Mesenchymal stem cell (in vitro differentiated cells and primary cell): ENCODE results near the gene MLKL.

Experiments used
- DNase-seq: peaks from one replicate; pipeline ENCODE4 v3.0.0-alpha.2; 2013
- H2AFZ ChIP-seq: one replicate; pipeline ENCODE4 v1.6.1; 2013; ENCODE audit warnings: low read depth, mild to moderate bottlenecking, control low read depth, inconsistent platforms, low read length, moderate library complexity
- H2AK5ac ChIP-seq: 2 replicates; pipeline ENCODE4 v1.6.1; 2013; ENCODE audit warnings: low read length, moderate library complexity, mild to moderate bottlenecking, inconsistent platforms; ENCODE audit not compliant: severe bottlenecking
- H2BK120ac ChIP-seq: one replicate; pipeline ENCODE4 v1.6.1; 2013; ENCODE audit warnings: low read depth, mild to moderate bottlenecking, inconsistent platforms, low read length, moderate library complexity
- H2BK12ac ChIP-seq, 2 experiments: one replicate each; pipeline ENCODE4 v1.6.1; 2013; ENCODE audit warnings: inconsistent platforms in 2 of 2, low read length in 2 of 2, mild to moderate bottlenecking in 2 of 2, moderate library complexity in 2 of 2, control low read depth in 1 of 2
- H2BK15ac ChIP-seq: one replicate; pipeline ENCODE4 v1.6.1; 2013; ENCODE audit warnings: mild to moderate bottlenecking, low read depth, inconsistent platforms; ENCODE audit not compliant: poor library complexity, severe bottlenecking
- H2BK5ac ChIP-seq: 2 replicates; pipeline ENCODE4 v1.6.1; 2013; ENCODE audit warnings: low read depth, mild to moderate bottlenecking, low read length, control low read depth, inconsistent platforms; ENCODE audit not compliant: poor library complexity, severe bottlenecking
- H3K14ac ChIP-seq, 2 experiments: one replicate each; pipeline ENCODE4 v1.6.1; 2013; ENCODE audit warnings: inconsistent platforms in 2 of 2, low read length in 2 of 2, control low read depth in 1 of 2, mild to moderate bottlenecking in 1 of 2, moderate library complexity in 1 of 2
- H3K18ac ChIP-seq, 2 experiments: one replicate each; pipeline ENCODE4 v1.6.1; 2013; ENCODE audit warnings: inconsistent platforms in 2 of 2, low read length in 2 of 2, control low read depth in 1 of 2, low read depth in 1 of 2, mild to moderate bottlenecking in 1 of 2
- H3K23ac ChIP-seq, 2 experiments: one replicate each; pipeline ENCODE4 v1.6.1; 2013; ENCODE audit warnings: inconsistent platforms in 2 of 2, low read length in 2 of 2, mild to moderate bottlenecking in 2 of 2, moderate library complexity in 2 of 2, control low read depth in 1 of 2
- H3K27ac ChIP-seq: 2 replicates; pipeline ENCODE4 v1.5.1; 2013; ENCODE audit warnings: mild to moderate bottlenecking, moderate library complexity, low read length, control low read depth, inconsistent platforms; ENCODE audit not compliant: poor library complexity, severe bottlenecking
- H3K27me3 ChIP-seq, 2 experiments: 2 replicates each; pipeline versions ENCODE4 v1.6.1 to v1.7.0; 2013; ENCODE audit warnings: low read length in 2 of 2, mild to moderate bottlenecking in 2 of 2, moderate library complexity in 2 of 2, control low read depth in 1 of 2, inconsistent platforms in 1 of 2; ENCODE audit not compliant: control insufficient read depth in 1 of 2, insufficient read depth in 1 of 2
- H3K36me3 ChIP-seq, 2 experiments: 2 replicates each; pipeline versions ENCODE4 v1.6.1 to v1.7.0; 2013; ENCODE audit warnings: low read length in 2 of 2, control low read depth in 1 of 2, inconsistent platforms in 1 of 2, low read depth in 1 of 2, mild to moderate bottlenecking in 1 of 2; ENCODE audit not compliant: insufficient read depth in 2 of 2, control insufficient read depth in 1 of 2
- H3K4ac ChIP-seq, 2 experiments: one replicate each; pipeline ENCODE4 v1.6.1; 2013; ENCODE audit warnings: inconsistent platforms in 2 of 2, low read length in 2 of 2, mild to moderate bottlenecking in 2 of 2, moderate library complexity in 2 of 2, control low read depth in 1 of 2, low read depth in 1 of 2
- H3K4me1 ChIP-seq: 2 replicates; pipeline ENCODE4 v1.6.1; 2013; ENCODE audit warnings: low read depth, low read length, control low read depth; ENCODE audit not compliant: control insufficient read depth, insufficient read depth
- H3K4me2 ChIP-seq: 2 replicates; pipeline ENCODE4 v1.6.1; 2013; ENCODE audit warnings: low read length, mild to moderate bottlenecking, inconsistent platforms; ENCODE audit not compliant: poor library complexity, severe bottlenecking
- H3K4me3 ChIP-seq, 2 experiments: 2 replicates each; pipeline versions ENCODE4 v1.5.1 to v1.7.0; 2013; ENCODE audit warnings: low read length in 2 of 2, mild to moderate bottlenecking in 2 of 2, control low read depth in 1 of 2, low read depth in 1 of 2; ENCODE audit not compliant: insufficient read depth in 1 of 2
- H3K79me1 ChIP-seq: replicated peaks from 2 replicates; pipeline ENCODE4 v1.6.1; 2013; ENCODE audit warnings: mild to moderate bottlenecking, control low read depth, low read length, inconsistent platforms; ENCODE audit not compliant: poor library complexity, severe bottlenecking
- H3K9ac ChIP-seq: 2 replicates; pipeline ENCODE4 v1.7.0; 2013; ENCODE audit warnings: mild to moderate bottlenecking, low read length, moderate library complexity
- H3K9me3 ChIP-seq: 2 replicates; pipeline ENCODE4 v1.7.0; 2013; ENCODE audit warnings: mild to moderate bottlenecking, low read length; ENCODE audit not compliant: control insufficient read depth
- H4K8ac ChIP-seq: one replicate; pipeline ENCODE4 v1.6.1; 2013; ENCODE audit warnings: inconsistent platforms, mild to moderate bottlenecking, low read length, moderate library complexity
- H4K91ac ChIP-seq: one replicate; pipeline ENCODE4 v1.6.1; 2013; ENCODE audit warnings: mild to moderate bottlenecking, low read length, inconsistent platforms
- WGBS: methylation state at CpG from one replicate; pipeline ENCODE4 v1.1.7; 2013; ENCODE audit warnings: mixed read lengths; 5-methylcytosine and 5-hydroxymethylcytosine counted together

The MLKL gene

GRCh38 chr16:74743668-74744299 lies 43.1 kb upstream of the MLKL start:
- Histone ChIP-seq H2AK5ac (peak overlapping the region; percentile 26), H3K36me3 (no peaks in the 10 kb centered on the region), H2AFZ (peak overlapping the region; percentile 34), H3K23ac (no peak overlapping the region), H4K91ac (peak overlapping the region; percentile 45), H3K18ac (peak overlapping the region; percentile 49 to 56), H3K14ac (no peak overlapping the region), H3K27ac (no peak overlapping the region), H3K4ac (peak overlapping the region; percentile 3 to 68), H3K79me1 (no peaks in the 10 kb centered on the region), H2BK120ac (no peak overlapping the region), H3K4me3 (no peak overlapping the region), H3K27me3 (peaks cover 0 to 9% of the 10 kb centered on the region in 2 experiments), H2BK5ac (no peak overlapping the region), H2BK12ac (peak overlapping the region in 1 of 2 experiments; percentile 5), H3K4me1 (peaks cover 20% of the 10 kb centered on the region), H3K4me2 (peak overlapping the region; percentile 23), H4K8ac (peak overlapping the region; percentile 67), H3K9ac (no peak overlapping the region), H2BK15ac (no peak overlapping the region), H3K9me3 (no peaks in the 10 kb centered on the region)
- peak; percentile 64 for DNase-seq
- 65% methylated on average over 12 of the region's 15 CpGs for WGBS

GRCh38 chr16:74743045-74743667 lies 42.5 kb upstream of the MLKL start:
- peaks cover 0 to 15% of the 10 kb centered on the region in 2 experiments for H3K27me3 ChIP-seq
- peak overlapping the region in 1 of 2 experiments; percentile 68 for H3K4ac ChIP-seq
- no peak overlapping the region for H3K4me3 ChIP-seq
- peaks cover 26% of the 10 kb centered on the region for H3K4me1 ChIP-seq
- peak overlapping the region; percentile 45 for H4K91ac ChIP-seq
- WGBS: 50% methylated on average over 7 of the region's 8 CpGs
- H3K79me1 ChIP-seq: no peaks in the 10 kb centered on the region
- H3K36me3 ChIP-seq: no peaks in the 10 kb centered on the region
- peak overlapping the region; percentile 5 for H3K4me2 ChIP-seq
- H3K23ac ChIP-seq: no peak overlapping the region
- H3K18ac ChIP-seq: peak overlapping the region in 1 of 2 experiments; percentile 56
- no peaks in the 10 kb centered on the region for H3K9me3 ChIP-seq
- no peak overlapping the region for H3K14ac ChIP-seq
- no peak overlapping the region for H2BK5ac ChIP-seq
- H3K9ac ChIP-seq: no peak overlapping the region
- no peak overlapping the region for H2AFZ ChIP-seq
- no peak for DNase-seq
- no peak overlapping the region for H2BK15ac ChIP-seq
- no peak overlapping the region for H2AK5ac ChIP-seq
- no peak overlapping the region for H2BK120ac ChIP-seq
- H3K27ac ChIP-seq: no peak overlapping the region
- H2BK12ac ChIP-seq: peak overlapping the region in 1 of 2 experiments; percentile 5
- peak overlapping the region; percentile 67 for H4K8ac ChIP-seq

DNA sequence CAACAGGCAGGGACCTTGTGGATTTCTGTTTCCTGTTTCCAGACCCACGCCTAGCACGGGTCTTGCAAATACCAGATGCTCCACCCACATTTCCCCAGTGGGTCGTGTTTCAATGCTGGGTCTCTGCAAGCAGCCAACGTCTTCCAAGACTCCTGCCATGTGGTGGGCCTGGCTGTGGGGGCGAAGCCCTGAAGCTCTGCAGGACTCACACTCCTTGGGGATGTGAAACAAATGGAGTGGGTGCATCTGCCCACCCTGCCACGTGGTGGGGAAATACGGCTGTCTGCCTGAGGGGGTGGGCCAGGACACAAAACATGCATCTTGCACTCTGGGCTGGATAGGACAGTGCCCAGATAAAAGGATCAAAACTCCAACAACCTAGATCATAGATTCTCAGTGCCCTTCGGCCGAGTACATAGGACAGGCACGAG lies 41.4 kb upstream of the MLKL start:
- Histone ChIP-seq H2BK120ac (no peak overlapping the region), H3K36me3 (no peaks in the 10 kb centered on the region), H2AK5ac (no peak overlapping the region), H3K23ac (no peak overlapping the region), H3K9me3 (no peaks in the 10 kb centered on the region), H2AFZ (no peak overlapping the region), H3K4me3 (no peak overlapping the region), H3K4me1 (peaks cover 35% of the 10 kb centered on the region), H2BK12ac (no peak overlapping the region), H2BK5ac (no peak overlapping the region), H3K27ac (no peak overlapping the region), H2BK15ac (peak overlapping the region; percentile 57), H3K4ac (no peak overlapping the region), H3K79me1 (no peaks in the 10 kb centered on the region), H4K8ac (no peak overlapping the region), H3K14ac (no peak overlapping the region), H3K18ac (no peak overlapping the region), H3K4me2 (no peak overlapping the region), H4K91ac (peak overlapping the region; percentile 11), H3K9ac (no peak overlapping the region), H3K27me3 (peaks cover 0 to 24% of the 10 kb centered on the region in 2 experiments)
- WGBS: 41% methylated on average over 8 of the region's 10 CpGs
- peak; percentile 18 for DNase-seq

GRCh38 chr16:74740795-74741304 lies 40.2 kb upstream of the MLKL start:
- Histone ChIP-seq H3K36me3 (no peaks in the 10 kb centered on the region), H3K23ac (no peak overlapping the region), H4K91ac (no peak overlapping the region), H3K79me1 (no peaks in the 10 kb centered on the region), H4K8ac (peak overlapping the region; percentile 32), H3K9me3 (no peaks in the 10 kb centered on the region), H3K27ac (no peak overlapping the region), H3K4me3 (no peak overlapping the region), H3K18ac (no peak overlapping the region), H2BK15ac (no peak overlapping the region), H3K4me2 (no peak overlapping the region), H2AK5ac (no peak overlapping the region), H2BK12ac (peak overlapping the region; percentile 4 to 9), H3K4me1 (peaks cover 39% of the 10 kb centered on the region), H3K27me3 (peaks cover 0 to 25% of the 10 kb centered on the region in 2 experiments), H2AFZ (no peak overlapping the region), H3K14ac (peak overlapping the region in 1 of 2 experiments; percentile 63), H3K4ac (peak overlapping the region in 1 of 2 experiments; percentile 35), H2BK5ac (no peak overlapping the region), H2BK120ac (no peak overlapping the region), H3K9ac (no peak overlapping the region)
- no peak for DNase-seq
- WGBS: 95% methylated on average over 13 of the region's 13 CpGs
